Measurements from ENCODE around the gene ITPR1. TPM values are rescaled to one million over a fixed set of nuclear protein-coding genes. Genes with fewer than 3 reads are reported as not detected.

The ITPR1 gene
- total RNA-seq, 1 experiment from 2014 or later, result 11.3 TPM

DNA sequence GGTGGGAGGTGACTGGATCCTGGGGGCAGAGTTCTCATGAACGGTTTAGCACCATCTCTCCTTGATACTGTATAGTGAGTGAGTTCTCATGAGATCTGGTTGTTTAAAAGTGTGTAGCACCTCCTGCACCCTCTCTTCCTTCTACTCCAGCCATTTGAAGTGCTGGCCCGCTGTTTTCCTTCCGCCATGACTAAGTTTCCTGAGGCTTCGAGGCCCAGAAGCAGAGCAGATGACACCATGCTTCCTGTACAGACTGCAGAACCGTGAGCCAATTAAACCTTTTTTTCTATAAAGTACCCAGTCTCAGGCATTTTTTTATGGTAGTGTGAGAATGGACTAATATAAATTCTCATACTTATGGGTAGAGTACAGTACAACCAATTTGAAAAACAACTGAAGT lies 362.5 kb downstream of the ITPR1 start:
- H3K4me2 ChIP-seq, result no peak overlapping the region

DNA sequence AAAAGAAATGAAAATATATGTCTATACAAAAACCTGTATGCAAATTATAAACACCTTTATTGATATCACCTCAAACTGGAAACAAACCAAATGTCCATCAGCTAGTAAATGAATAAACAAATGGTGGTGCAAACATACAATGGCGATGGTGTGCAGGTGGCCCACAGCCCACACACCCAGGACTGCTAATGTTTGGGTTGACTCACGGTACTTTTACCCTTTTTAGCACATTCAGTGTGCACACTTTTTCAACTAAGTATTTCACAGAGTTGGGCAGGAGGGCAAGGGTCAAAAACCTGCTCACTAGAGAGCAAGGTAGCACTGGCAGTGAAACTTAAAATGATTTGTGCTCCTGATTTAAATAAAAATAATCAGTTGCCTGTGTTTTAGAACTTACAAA lies 363.0 kb downstream of the ITPR1 start:
- intact Hi-C loops (cut with micrococcal nuclease; ENCODE audit: unreplicated experiment), result no loop called here
- BruUV-seq (replicated peaks), result no TSS peak
- POLR2A ChIA-PET (ENCODE audit: unreplicated experiment), result no interaction called here

More for the DNA sequence above, 362.5 kb downstream of the ITPR1 start:
- no TSS peak for BruUV-seq (replicated peaks)
- no peaks in the 10 kb centered on the region; the same call in 1 of the 2 replicates for H3F3A ChIP-seq (ENCODE audit: insufficient read depth, low read depth)
- DNase-seq, result no peak
- no peaks in the 10 kb centered on the region; the same call in 1 of the 2 replicates for H3K9me2 ChIP-seq (ENCODE audit: insufficient read depth)
- H4K20me1 ChIP-seq (ENCODE audit: insufficient read depth), result no peaks in the 10 kb centered on the region
- no peak overlapping the region for H3K4me3 ChIP-seq
- ChIA-PET CTCF (no interaction called here), POLR2A (ENCODE audit: unreplicated experiment) (no interaction called here)
- intact Hi-C loops (cut with micrococcal nuclease; ENCODE audit: unreplicated experiment), result no loop called here
- H3K4me1 ChIP-seq (replicated peaks; ENCODE audit: insufficient read depth), result peaks cover 14% of the 10 kb centered on the region
- no peak overlapping the region for H2AFZ ChIP-seq
- H3K27me3 ChIP-seq (ENCODE audit: insufficient read depth, low read depth), result no peaks in the 10 kb centered on the region
- H3K27ac ChIP-seq, result no peak overlapping the region
- TF ChIP-seq, protein P1, sequence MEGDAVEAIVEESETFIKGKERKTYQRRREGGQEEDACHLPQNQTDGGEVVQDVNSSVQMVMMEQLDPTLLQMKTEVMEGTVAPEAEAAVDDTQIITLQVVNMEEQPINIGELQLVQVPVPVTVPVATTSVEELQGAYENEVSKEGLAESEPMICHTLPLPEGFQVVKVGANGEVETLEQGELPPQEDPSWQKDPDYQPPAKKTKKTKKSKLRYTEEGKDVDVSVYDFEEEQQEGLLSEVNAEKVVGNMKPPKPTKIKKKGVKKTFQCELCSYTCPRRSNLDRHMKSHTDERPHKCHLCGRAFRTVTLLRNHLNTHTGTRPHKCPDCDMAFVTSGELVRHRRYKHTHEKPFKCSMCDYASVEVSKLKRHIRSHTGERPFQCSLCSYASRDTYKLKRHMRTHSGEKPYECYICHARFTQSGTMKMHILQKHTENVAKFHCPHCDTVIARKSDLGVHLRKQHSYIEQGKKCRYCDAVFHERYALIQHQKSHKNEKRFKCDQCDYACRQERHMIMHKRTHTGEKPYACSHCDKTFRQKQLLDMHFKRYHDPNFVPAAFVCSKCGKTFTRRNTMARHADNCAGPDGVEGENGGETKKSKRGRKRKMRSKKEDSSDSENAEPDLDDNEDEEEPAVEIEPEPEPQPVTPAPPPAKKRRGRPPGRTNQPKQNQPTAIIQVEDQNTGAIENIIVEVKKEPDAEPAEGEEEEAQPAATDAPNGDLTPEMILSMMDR (conservative IDR thresholded peaks at IDR 0.05), result no peak
- TF ChIP-seq EZH2 (IDR thresholded peaks at IDR 0.05; ENCODE audit: low read depth), result no peak
- H3K36me3 ChIP-seq (ENCODE audit: low read depth), result no peaks in the 10 kb centered on the region
- no peaks in the 10 kb centered on the region for H3K79me2 ChIP-seq (ENCODE audit: low read depth)
- H3K9me3 ChIP-seq (ENCODE audit: insufficient read depth, low read depth), result no peaks in the 10 kb centered on the region; the same call in 1 of the 2 replicates

DNA sequence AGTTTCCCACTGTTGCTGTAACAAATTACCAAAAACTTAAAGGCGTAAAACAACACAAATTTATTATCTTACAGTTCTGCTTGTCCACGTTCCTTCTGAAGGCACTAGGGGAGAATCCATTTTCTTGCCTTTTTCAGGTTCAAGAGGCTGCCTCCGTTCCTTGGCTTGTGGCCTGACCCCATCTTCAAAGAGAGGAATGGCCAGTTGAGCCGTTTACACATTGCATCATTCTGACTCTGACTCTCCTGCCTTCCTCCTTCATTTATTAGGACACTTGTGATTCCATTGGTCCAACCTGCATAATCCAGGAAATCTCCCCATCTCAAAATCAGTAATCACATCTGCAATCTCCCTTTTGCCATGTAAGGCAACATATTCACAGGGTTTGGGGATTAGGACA lies 363.4 kb downstream of the ITPR1 start:
- no peaks in the 10 kb centered on the region; the same call in 1 of the 2 replicates for H3F3A ChIP-seq (ENCODE audit: insufficient read depth, low read depth)
- no peak overlapping the region for H3K4me3 ChIP-seq
- no peaks in the 10 kb centered on the region for H3K27me3 ChIP-seq (ENCODE audit: insufficient read depth, low read depth)
- TF ChIP-seq, protein P1 (conservative IDR thresholded peaks at IDR 0.05), result no peak
- intact Hi-C loops (cut with micrococcal nuclease; ENCODE audit: unreplicated experiment), result no loop called here
- CTCF ChIA-PET, result interaction anchor here (0.5 to 0.6 kb wide), 2 partner anchors 31 to 40 kb away, joined by 3 read pairs; no protein-coding TSS in a partner anchor
- POLR2A ChIA-PET (ENCODE audit: unreplicated experiment), result no interaction called here
- H3K79me2 ChIP-seq (ENCODE audit: low read depth), result no peaks in the 10 kb centered on the region
- H3K4me2 ChIP-seq, result no peak overlapping the region
- peak overlapping the region; percentile 5; the same call in 1 of the 2 replicates for H2AFZ ChIP-seq
- peaks cover 14% of the 10 kb centered on the region for H3K4me1 ChIP-seq (replicated peaks; ENCODE audit: insufficient read depth)
- H3K27ac ChIP-seq, result no peak overlapping the region
- no peak for DNase-seq
- no TSS peak for BruUV-seq (replicated peaks)
- no peaks in the 10 kb centered on the region for H3K36me3 ChIP-seq (ENCODE audit: low read depth)
- H3K9me2 ChIP-seq (ENCODE audit: insufficient read depth), result no peaks in the 10 kb centered on the region; the same call in 1 of the 2 replicates
- no peaks in the 10 kb centered on the region for H4K20me1 ChIP-seq (ENCODE audit: insufficient read depth)
- H3K9me3 ChIP-seq (ENCODE audit: insufficient read depth, low read depth), result peaks cover 4% of the 10 kb centered on the region

More for the DNA sequence above, 363.0 kb downstream of the ITPR1 start:
- TF ChIP-seq, protein P1 (conservative IDR thresholded peaks at IDR 0.05), result no peak
- TF ChIP-seq EZH2 (IDR thresholded peaks at IDR 0.05; ENCODE audit: low read depth), result no peak
- Histone ChIP-seq H4K20me1 (ENCODE audit: insufficient read depth) (no peaks in the 10 kb centered on the region), H3K4me1 (replicated peaks; ENCODE audit: insufficient read depth) (peaks cover 14% of the 10 kb centered on the region), H3K79me2 (ENCODE audit: low read depth) (no peaks in the 10 kb centered on the region), H2AFZ (peak overlapping the region; percentile 5; the same call in 1 of the 2 replicates), H3K36me3 (ENCODE audit: low read depth) (no peaks in the 10 kb centered on the region), H3K27me3 (ENCODE audit: insufficient read depth, low read depth) (no peaks in the 10 kb centered on the region), H3K9me3 (ENCODE audit: insufficient read depth, low read depth) (peaks cover 4% of the 10 kb centered on the region), H3K9me2 (ENCODE audit: insufficient read depth) (no peaks in the 10 kb centered on the region; the same call in 1 of the 2 replicates), H3F3A (ENCODE audit: insufficient read depth, low read depth) (no peaks in the 10 kb centered on the region; the same call in 1 of the 2 replicates), H3K27ac (no peak overlapping the region), H3K4me2 (no peak overlapping the region), H3K4me3 (no peak overlapping the region)
- CTCF ChIA-PET, result no interaction called here
- no peak for DNase-seq

Data from PC-9 (cell line).